Measurements from ENCODE around the gene COLEC11. TPM values are rescaled to one million over a fixed set of nuclear protein-coding genes. Genes with fewer than 3 reads are reported as not detected.

Gene COLEC11
- total and polyA plus RNA-seq, 2 of the 13 experiments (the other 11 are each of a cell fraction or from before 2014, with no cell fraction given), result 1.5 to 3.0 TPM

DNA sequence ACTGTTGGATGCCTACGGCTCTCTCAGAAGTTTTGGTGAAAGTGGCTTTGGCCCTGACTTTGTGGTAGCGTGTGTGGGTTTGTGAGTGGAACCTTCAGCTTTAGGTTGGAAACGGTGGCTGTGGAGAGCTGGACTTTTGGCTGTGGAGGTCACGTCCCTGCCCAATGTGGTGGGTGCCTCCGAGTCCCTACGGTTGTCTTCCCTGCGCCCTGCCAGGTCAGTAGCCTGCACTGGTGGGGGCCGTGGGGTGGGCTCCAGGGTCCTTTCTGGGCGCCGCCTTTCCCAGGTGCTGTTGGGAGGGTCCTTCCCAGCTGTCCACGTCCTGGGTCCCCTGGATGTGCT, 11.1 kb downstream of the COLEC11 start (continued):
- 0 out of 2 replicates have a peak, but pooled peaks have one; percentile 25 for TF ChIP-seq ZSCAN30 (CRISPR knock-in tag; IDR thresholded peaks at IDR 0.05)
- no peak for TF ChIP-seq KMT2B (CRISPR knock-in tag; IDR thresholded peaks at IDR 0.05)
- no peak for TF ChIP-seq ZBTB1 (CRISPR knock-in tag; IDR thresholded peaks at IDR 0.05; ENCODE audit: borderline replicate concordance)
- TF ChIP-seq TSC22D2 (CRISPR knock-in tag; IDR thresholded peaks at IDR 0.05; ENCODE audit: borderline replicate concordance), result no peak
- peak; percentile 34; the same call in 1 of the 2 replicates for TF ChIP-seq HNF1B (CRISPR knock-in tag; IDR thresholded peaks at IDR 0.05)
- no peak for TF ChIP-seq KLF16 (CRISPR knock-in tag; IDR thresholded peaks at IDR 0.05)
- no peak for TF ChIP-seq ZNF143 (CRISPR knock-in tag; IDR thresholded peaks at IDR 0.05)
- TF ChIP-seq, protein P1, sequence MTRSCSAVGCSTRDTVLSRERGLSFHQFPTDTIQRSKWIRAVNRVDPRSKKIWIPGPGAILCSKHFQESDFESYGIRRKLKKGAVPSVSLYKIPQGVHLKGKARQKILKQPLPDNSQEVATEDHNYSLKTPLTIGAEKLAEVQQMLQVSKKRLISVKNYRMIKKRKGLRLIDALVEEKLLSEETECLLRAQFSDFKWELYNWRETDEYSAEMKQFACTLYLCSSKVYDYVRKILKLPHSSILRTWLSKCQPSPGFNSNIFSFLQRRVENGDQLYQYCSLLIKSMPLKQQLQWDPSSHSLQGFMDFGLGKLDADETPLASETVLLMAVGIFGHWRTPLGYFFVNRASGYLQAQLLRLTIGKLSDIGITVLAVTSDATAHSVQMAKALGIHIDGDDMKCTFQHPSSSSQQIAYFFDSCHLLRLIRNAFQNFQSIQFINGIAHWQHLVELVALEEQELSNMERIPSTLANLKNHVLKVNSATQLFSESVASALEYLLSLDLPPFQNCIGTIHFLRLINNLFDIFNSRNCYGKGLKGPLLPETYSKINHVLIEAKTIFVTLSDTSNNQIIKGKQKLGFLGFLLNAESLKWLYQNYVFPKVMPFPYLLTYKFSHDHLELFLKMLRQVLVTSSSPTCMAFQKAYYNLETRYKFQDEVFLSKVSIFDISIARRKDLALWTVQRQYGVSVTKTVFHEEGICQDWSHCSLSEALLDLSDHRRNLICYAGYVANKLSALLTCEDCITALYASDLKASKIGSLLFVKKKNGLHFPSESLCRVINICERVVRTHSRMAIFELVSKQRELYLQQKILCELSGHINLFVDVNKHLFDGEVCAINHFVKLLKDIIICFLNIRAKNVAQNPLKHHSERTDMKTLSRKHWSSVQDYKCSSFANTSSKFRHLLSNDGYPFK (CRISPR knock-in tag; IDR thresholded peaks at IDR 0.05; ENCODE audit: borderline replicate concordance), result 0 out of 2 replicates have a peak, but pooled peaks have one; percentile 21
- TF ChIP-seq MXD1 (CRISPR knock-in tag; IDR thresholded peaks at IDR 0.05), result peak; percentile 60; the same call in 1 of the 2 replicates
- peak; percentile 62; the same call in 1 of the 2 replicates for TF ChIP-seq ZNF776 (CRISPR knock-in tag; IDR thresholded peaks at IDR 0.05)
- no peak for TF ChIP-seq FOXK1 (CRISPR knock-in tag; IDR thresholded peaks at IDR 0.05; ENCODE audit: borderline replicate concordance, low read depth)
- TF ChIP-seq, protein P2, sequence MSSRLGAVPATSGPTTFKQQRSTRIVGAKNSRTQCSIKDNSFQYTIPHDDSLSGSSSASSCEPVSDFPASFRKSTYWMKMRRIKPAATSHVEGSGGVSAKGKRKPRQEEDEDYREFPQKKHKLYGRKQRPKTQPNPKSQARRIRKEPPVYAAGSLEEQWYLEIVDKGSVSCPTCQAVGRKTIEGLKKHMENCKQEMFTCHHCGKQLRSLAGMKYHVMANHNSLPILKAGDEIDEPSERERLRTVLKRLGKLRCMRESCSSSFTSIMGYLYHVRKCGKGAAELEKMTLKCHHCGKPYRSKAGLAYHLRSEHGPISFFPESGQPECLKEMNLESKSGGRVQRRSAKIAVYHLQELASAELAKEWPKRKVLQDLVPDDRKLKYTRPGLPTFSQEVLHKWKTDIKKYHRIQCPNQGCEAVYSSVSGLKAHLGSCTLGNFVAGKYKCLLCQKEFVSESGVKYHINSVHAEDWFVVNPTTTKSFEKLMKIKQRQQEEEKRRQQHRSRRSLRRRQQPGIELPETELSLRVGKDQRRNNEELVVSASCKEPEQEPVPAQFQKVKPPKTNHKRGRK (CRISPR knock-in tag; IDR thresholded peaks at IDR 0.05), result no peak
- TF ChIP-seq ZNF251 (CRISPR knock-in tag; IDR thresholded peaks at IDR 0.05), result no peak
- TF ChIP-seq ZIK1 (CRISPR knock-in tag; IDR thresholded peaks at IDR 0.05; ENCODE audit: borderline replicate concordance, low read depth), result 0 out of 2 replicates have a peak, but pooled peaks have one; percentile 25
- TF ChIP-seq ZNF317 (CRISPR knock-in tag; IDR thresholded peaks at IDR 0.05), result no peak
- TF ChIP-seq NFATC3 (CRISPR knock-in tag; IDR thresholded peaks at IDR 0.05), result 0 out of 2 replicates have a peak, but pooled peaks have one; percentile 6
- TF ChIP-seq ZNF780A (CRISPR knock-in tag; IDR thresholded peaks at IDR 0.05), result no peak
- TF ChIP-seq MXD4 (CRISPR knock-in tag; IDR thresholded peaks at IDR 0.05), result 0 out of 2 replicates have a peak, but pooled peaks have one; percentile 6
- no peak for TF ChIP-seq ATRX (CRISPR knock-in tag; IDR thresholded peaks at IDR 0.05; ENCODE audit: borderline replicate concordance)
- no peak for TF ChIP-seq ETV6 (CRISPR knock-in tag; conservative IDR thresholded peaks at IDR 0.05)
- TF ChIP-seq HOXA7 (CRISPR knock-in tag; IDR thresholded peaks at IDR 0.05), result no peak
- TF ChIP-seq TOPORS (CRISPR knock-in tag; IDR thresholded peaks at IDR 0.05), result no peak
